ENCODE data around the gene SFXN3. TPM values are rescaled to one million over a fixed set of nuclear protein-coding genes. Genes with fewer than 3 reads are reported as not detected.

The SFXN3 gene
- total and polyA plus RNA-seq, 2 of the 13 experiments (the other 11 are each of a cell fraction or from before 2014, with no cell fraction given) = 16.8 to 71.5 TPM

- TF ChIP-seq RFXAP (CRISPR knock-in tag; IDR thresholded peaks at IDR 0.05; ENCODE audit: borderline replicate concordance) (peak; percentile 64; the same call in 1 of the 2 replicates), TBL1XR1 (IDR thresholded peaks at IDR 0.05; ENCODE audit: borderline replicate concordance, low read length, partially characterized antibody) (peak; percentile 46), YY1 (IDR thresholded peaks at IDR 0.05; ENCODE audit: insufficient read depth, insufficient replicate concordance, low read depth, low read length) (peak; percentile 82), ARHGAP35 (CRISPR knock-in tag; IDR thresholded peaks at IDR 0.05; ENCODE audit: borderline replicate concordance) (no peak), ZSCAN31 (CRISPR knock-in tag; IDR thresholded peaks at IDR 0.05; ENCODE audit: low read depth) (peak; percentile 85), ZHX2 (IDR thresholded peaks at IDR 0.05; ENCODE audit: low read depth) (no peak), ZHX2 (CRISPR knock-in tag; IDR thresholded peaks at IDR 0.05; ENCODE audit: borderline replicate concordance) (no peak), ZNF746 (CRISPR knock-in tag; IDR thresholded peaks at IDR 0.05) (peak; percentile 39; the same call in 1 of the 2 replicates), MLXIP (CRISPR knock-in tag; IDR thresholded peaks at IDR 0.05; ENCODE audit: borderline replicate concordance) (peak; percentile 65; the same call in 1 of the 2 replicates), PRPF4 (IDR thresholded peaks at IDR 0.05; ENCODE audit: low read depth, low read length, poor library complexity, severe bottlenecking) (peak; percentile 90), NRL (CRISPR knock-in tag; IDR thresholded peaks at IDR 0.05; ENCODE audit: borderline replicate concordance) (peak; percentile 51), PHB2 (IDR thresholded peaks at IDR 0.05; ENCODE audit: partially characterized antibody) (no peak), ZNF562 (CRISPR knock-in tag; IDR thresholded peaks at IDR 0.05; ENCODE audit: borderline replicate concordance) (no peak), SNAPC4 (CRISPR knock-in tag; IDR thresholded peaks at IDR 0.05) (no peak)
Observed at GRCh38 chr10:101060951-101061623, 30.1 kb downstream of the SFXN3 start (continued).
